ENCODE results near the gene HOXC4. TPM values are rescaled to one million over a fixed set of nuclear protein-coding genes. Genes with fewer than 3 reads are reported as not detected.
A peak's percentile ranks its signal among the peaks of the same experiment; 100 is the strongest.

Gene HOXC4
- total RNA-seq, 2 experiments from 2014 or later, result not detected

DNA sequence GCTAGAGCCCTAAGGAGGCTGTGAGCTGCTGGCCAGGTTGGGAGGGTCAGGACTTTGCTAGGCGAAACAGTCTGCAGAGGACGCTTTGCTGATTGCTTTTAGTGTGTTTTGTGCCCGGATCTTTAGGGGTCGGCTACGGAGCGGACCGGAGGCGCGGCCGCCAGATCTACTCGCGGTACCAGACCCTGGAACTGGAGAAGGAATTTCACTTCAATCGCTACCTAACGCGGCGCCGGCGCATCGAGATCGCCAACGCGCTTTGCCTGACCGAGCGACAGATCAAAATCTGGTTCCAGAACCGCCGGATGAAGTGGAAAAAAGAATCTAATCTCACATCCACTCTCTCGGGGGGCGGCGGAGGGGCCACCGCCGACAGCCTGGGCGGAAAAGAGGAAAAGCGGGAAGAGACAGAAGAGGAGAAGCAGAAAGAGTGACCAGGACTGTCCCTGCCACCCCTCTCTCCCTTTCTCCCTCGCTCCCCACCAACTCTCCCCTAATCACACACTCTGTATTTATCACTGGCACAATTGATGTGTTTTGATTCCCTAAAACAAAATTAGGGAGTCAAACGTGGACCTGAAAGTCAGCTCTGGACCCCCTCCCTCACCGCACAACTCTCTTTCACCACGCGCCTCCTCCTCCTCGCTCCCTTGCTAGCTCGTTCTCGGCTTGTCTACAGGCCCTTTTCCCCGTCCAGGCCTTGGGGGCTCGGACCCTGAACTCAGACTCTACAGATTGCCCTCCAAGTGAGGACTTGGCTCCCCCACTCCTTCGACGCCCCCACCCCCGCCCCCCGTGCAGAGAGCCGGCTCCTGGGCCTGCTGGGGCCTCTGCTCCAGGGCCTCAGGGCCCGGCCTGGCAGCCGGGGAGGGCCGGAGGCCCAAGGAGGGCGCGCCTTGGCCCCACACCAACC is 23.9 kb upstream of the HOXC4 start:
- Histone ChIP-seq H3K27ac (ENCODE audit: low read depth in 1 of 2, low read length in 2 of 2) (no peak overlapping the region), H3K9me3 (ENCODE audit: control insufficient read depth in 1 of 2, insufficient read depth in 1 of 2, low read length in 2 of 2) (peaks cover 10 to 41% of the 10 kb centered on the region in 2 experiments), H3K4me1 (ENCODE audit: insufficient read depth, low read length) (peaks cover 48% of the 10 kb centered on the region), H3K36me3 (ENCODE audit: insufficient read depth, low read length) (no peaks in the 10 kb centered on the region), H3K4me3 (ENCODE audit: low read length) (no peak overlapping the region), H3K27me3 (ENCODE audit: control insufficient read depth in 1 of 2, insufficient read depth in 2 of 2, low read length in 2 of 2) (peaks cover 92 to 98% of the 10 kb centered on the region in 2 experiments)
- Mint-ChIP-seq H3K36me3 (ENCODE audit: low read depth) (no peaks in the 10 kb centered on the region), H3K9me3 (peaks cover 2% of the 10 kb centered on the region), H3K4me3 (peak overlapping the region; percentile 20), H3K27me3 (peaks cover 97% of the 10 kb centered on the region), H3K4me1 (ENCODE audit: low read depth) (peaks cover 29% of the 10 kb centered on the region), H3K27ac (no peak overlapping the region)
- ATAC-seq (ENCODE audit: poor library complexity) (no peak), DNase-seq (no peak)
- ChIA-PET CTCF (interaction anchor here (1.3 kb wide), 1 partner anchor 172 kb away, joined by 4 read pairs; no protein-coding TSS in a partner anchor), POLR2A (interaction anchor here (1.2 kb wide), 1 partner anchor 12 kb away, joined by 4 read pairs; no protein-coding TSS in a partner anchor)
- TF ChIP-seq, protein P1, sequence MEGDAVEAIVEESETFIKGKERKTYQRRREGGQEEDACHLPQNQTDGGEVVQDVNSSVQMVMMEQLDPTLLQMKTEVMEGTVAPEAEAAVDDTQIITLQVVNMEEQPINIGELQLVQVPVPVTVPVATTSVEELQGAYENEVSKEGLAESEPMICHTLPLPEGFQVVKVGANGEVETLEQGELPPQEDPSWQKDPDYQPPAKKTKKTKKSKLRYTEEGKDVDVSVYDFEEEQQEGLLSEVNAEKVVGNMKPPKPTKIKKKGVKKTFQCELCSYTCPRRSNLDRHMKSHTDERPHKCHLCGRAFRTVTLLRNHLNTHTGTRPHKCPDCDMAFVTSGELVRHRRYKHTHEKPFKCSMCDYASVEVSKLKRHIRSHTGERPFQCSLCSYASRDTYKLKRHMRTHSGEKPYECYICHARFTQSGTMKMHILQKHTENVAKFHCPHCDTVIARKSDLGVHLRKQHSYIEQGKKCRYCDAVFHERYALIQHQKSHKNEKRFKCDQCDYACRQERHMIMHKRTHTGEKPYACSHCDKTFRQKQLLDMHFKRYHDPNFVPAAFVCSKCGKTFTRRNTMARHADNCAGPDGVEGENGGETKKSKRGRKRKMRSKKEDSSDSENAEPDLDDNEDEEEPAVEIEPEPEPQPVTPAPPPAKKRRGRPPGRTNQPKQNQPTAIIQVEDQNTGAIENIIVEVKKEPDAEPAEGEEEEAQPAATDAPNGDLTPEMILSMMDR (IDR thresholded peaks at IDR 0.05), result no peak
- intact Hi-C loops (cut with DNase I, micrococcal nuclease), result loop anchor here in 1 of 2 experiments (2.0 kb wide), 1 partner anchor 15 kb away; no protein-coding TSS in a partner anchor

DNA sequence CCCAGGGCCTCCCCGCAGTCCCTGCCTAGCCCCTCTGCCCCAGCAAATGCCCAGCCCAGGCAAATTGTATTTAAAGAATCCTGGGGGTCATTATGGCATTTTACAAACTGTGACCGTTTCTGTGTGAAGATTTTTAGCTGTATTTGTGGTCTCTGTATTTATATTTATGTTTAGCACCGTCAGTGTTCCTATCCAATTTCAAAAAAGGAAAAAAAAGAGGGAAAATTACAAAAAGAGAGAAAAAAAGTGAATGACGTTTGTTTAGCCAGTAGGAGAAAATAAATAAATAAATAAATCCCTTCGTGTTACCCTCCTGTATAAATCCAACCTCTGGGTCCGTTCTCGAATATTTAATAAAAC is 23.2 kb upstream of the HOXC4 start:
- no peak overlapping the region for H3K27ac Mint-ChIP-seq
- TF ChIP-seq, protein P1 (IDR thresholded peaks at IDR 0.05), result no peak
- Histone ChIP-seq H3K4me3 (ENCODE audit: low read length) (no peak overlapping the region), H3K36me3 (ENCODE audit: insufficient read depth, low read length) (no peaks in the 10 kb centered on the region), H3K27me3 (ENCODE audit: control insufficient read depth in 1 of 2, insufficient read depth in 2 of 2, low read length in 2 of 2) (peaks cover 92 to 98% of the 10 kb centered on the region in 2 experiments), H3K27ac (ENCODE audit: low read depth in 1 of 2, low read length in 2 of 2) (no peak overlapping the region), H3K4me1 (ENCODE audit: insufficient read depth, low read length) (peaks cover 49% of the 10 kb centered on the region), H3K9me3 (ENCODE audit: control insufficient read depth in 1 of 2, insufficient read depth in 1 of 2, low read length in 2 of 2) (peaks cover 10 to 44% of the 10 kb centered on the region in 2 experiments)
- DNase-seq (no peak), ATAC-seq (ENCODE audit: poor library complexity) (no peak)
- no peak overlapping the region for H3K4me3 Mint-ChIP-seq
- intact Hi-C loops (cut with DNase I, micrococcal nuclease), result no loop called here
- ChIA-PET CTCF (no interaction called here), POLR2A (no interaction called here)
- H3K27me3 Mint-ChIP-seq, result peaks cover 97% of the 10 kb centered on the region
- peaks cover 33% of the 10 kb centered on the region for H3K4me1 Mint-ChIP-seq (ENCODE audit: low read depth)
- H3K36me3 Mint-ChIP-seq (ENCODE audit: low read depth), result no peaks in the 10 kb centered on the region
- peaks cover 2% of the 10 kb centered on the region for H3K9me3 Mint-ChIP-seq

GRCh38 chr12:54030889-54031471 is 22.7 kb upstream of the HOXC4 start:
- no peak overlapping the region for H3K27ac ChIP-seq (ENCODE audit: low read depth in 1 of 2, low read length in 2 of 2)
- H3K4me1 ChIP-seq (ENCODE audit: insufficient read depth, low read length), result peaks cover 49% of the 10 kb centered on the region
- Mint-ChIP-seq H3K9me3 (peaks cover 2% of the 10 kb centered on the region), H3K27me3 (peaks cover 97% of the 10 kb centered on the region), H3K27ac (no peak overlapping the region), H3K4me1 (ENCODE audit: low read depth) (peaks cover 33% of the 10 kb centered on the region), H3K36me3 (ENCODE audit: low read depth) (no peaks in the 10 kb centered on the region), H3K4me3 (no peak overlapping the region)
- intact Hi-C loops (cut with DNase I, micrococcal nuclease), result no loop called here
- no peak for DNase-seq
- no peak overlapping the region for H3K4me3 ChIP-seq (ENCODE audit: low read length)
- H3K9me3 ChIP-seq (ENCODE audit: control insufficient read depth in 1 of 2, insufficient read depth in 1 of 2, low read length in 2 of 2), result peaks cover 10 to 47% of the 10 kb centered on the region in 2 experiments
- peaks cover 90 to 98% of the 10 kb centered on the region in 2 experiments for H3K27me3 ChIP-seq (ENCODE audit: control insufficient read depth in 1 of 2, insufficient read depth in 2 of 2, low read length in 2 of 2)
- ATAC-seq (ENCODE audit: poor library complexity), result no peak
- H3K36me3 ChIP-seq (ENCODE audit: insufficient read depth, low read length), result no peaks in the 10 kb centered on the region
- CTCF ChIA-PET, result interaction anchor here (0.8 to 1.8 kb wide), 2 partner anchors 161 to 171 kb away, joined by 3 to 14 read pairs; no protein-coding TSS in a partner anchor
- POLR2A ChIA-PET, result no interaction called here
- TF ChIP-seq, protein P1 (IDR thresholded peaks at IDR 0.05), result no peak

All from CD4-positive, alpha-beta T cell (primary cell).